DND-41 (cell line): ENCODE measurements around the gene ZNF106.

ENCODE experiments used
- EZH2 ChIP-seq: IDR thresholded peaks from 3 replicates; pipeline ENCODE4 v1.6.1; 2012; ENCODE audit warnings: borderline replicate concordance, low read depth, mild to moderate bottlenecking, moderate library complexity, low read length, inconsistent platforms; ENCODE audit not compliant: severe bottlenecking
- TF ChIP-seq, protein P1 (sequence below): IDR thresholded peaks from 2 replicates; pipeline ENCODE4 v1.5.1; 2012; ENCODE audit warnings: borderline replicate concordance, low read length, moderate library complexity, mild to moderate bottlenecking; ENCODE audit not compliant: poor library complexity, severe bottlenecking; ENCODE audit errors: extremely low read depth

DNA sequence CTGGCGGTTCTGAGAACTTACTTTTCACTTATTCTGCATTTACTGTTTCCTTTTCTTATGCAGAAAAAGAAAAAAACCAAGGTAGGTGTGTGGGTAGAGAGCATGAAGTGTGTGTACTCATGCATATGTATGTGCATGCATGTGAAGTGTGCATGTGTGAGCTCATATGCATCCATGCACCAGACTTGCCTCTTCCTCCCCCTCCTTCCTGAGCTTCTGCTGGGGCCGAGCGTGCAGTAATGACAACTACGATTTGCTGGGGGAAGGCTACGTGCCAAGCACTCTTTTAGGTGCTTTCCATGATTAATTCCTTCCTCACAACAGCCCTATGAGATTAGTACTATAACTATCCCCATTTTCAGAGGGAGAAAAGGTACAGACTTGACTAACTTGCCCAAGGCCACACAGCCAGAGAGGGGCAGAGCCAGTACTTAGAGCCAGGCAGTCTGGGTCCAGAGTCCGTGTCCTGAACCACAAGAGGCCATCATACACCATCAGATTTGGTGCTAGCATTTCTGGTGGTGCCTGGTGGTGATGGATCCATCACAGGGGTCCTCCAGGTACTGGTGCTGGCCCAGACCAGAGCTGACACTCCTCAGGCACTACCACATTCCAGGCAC is 85.0 kb downstream of the ZNF106 start:
- TF ChIP-seq, protein P1, sequence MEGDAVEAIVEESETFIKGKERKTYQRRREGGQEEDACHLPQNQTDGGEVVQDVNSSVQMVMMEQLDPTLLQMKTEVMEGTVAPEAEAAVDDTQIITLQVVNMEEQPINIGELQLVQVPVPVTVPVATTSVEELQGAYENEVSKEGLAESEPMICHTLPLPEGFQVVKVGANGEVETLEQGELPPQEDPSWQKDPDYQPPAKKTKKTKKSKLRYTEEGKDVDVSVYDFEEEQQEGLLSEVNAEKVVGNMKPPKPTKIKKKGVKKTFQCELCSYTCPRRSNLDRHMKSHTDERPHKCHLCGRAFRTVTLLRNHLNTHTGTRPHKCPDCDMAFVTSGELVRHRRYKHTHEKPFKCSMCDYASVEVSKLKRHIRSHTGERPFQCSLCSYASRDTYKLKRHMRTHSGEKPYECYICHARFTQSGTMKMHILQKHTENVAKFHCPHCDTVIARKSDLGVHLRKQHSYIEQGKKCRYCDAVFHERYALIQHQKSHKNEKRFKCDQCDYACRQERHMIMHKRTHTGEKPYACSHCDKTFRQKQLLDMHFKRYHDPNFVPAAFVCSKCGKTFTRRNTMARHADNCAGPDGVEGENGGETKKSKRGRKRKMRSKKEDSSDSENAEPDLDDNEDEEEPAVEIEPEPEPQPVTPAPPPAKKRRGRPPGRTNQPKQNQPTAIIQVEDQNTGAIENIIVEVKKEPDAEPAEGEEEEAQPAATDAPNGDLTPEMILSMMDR: no peak
- no peak for TF ChIP-seq EZH2
